GM19463 (cell line): ENCODE data around the gene IL1RAPL2.
"Not testable (repeated sequence)": the region's sequence is repeated elsewhere in the genome, so short reads cannot be mapped to it uniquely, and the experiment has no call there.

Experiments used
- ATAC-seq: cut with Tn5 transposase; IDR thresholded peaks from one replicate; pipeline ENCODE4 v1.9.1; 2021; ENCODE audit warnings: mild to moderate bottlenecking, moderate library complexity; ENCODE audit not compliant: unreplicated experiment

The IL1RAPL2 gene

GRCh38 chrX:105134273-105134672 lies 568.3 kb downstream of the IL1RAPL2 start:
- ATAC-seq = no peak

- ATAC-seq = no peak
Observed at GRCh38 chrX:105136786-105137185, 570.8 kb downstream of the IL1RAPL2 start.

- no peak for ATAC-seq
Observed at GRCh38 chrX:105150036-105150435, 584.0 kb downstream of the IL1RAPL2 start.

- no peak for ATAC-seq
Observed at GRCh38 chrX:105150557-105150956, 584.6 kb downstream of the IL1RAPL2 start.

GRCh38 chrX:105167233-105167632 lies 601.2 kb downstream of the IL1RAPL2 start:
- ATAC-seq = no peak

- ATAC-seq = no peak
Observed at GRCh38 chrX:105168577-105168976, 602.6 kb downstream of the IL1RAPL2 start.

- ATAC-seq = no peak
Observed at GRCh38 chrX:105173071-105173470, 607.1 kb downstream of the IL1RAPL2 start.

- no peak for ATAC-seq
Observed at GRCh38 chrX:105179644-105180043, 613.6 kb downstream of the IL1RAPL2 start.

GRCh38 chrX:105189093-105189492 lies 623.1 kb downstream of the IL1RAPL2 start:
- ATAC-seq = no peak

GRCh38 chrX:105190252-105190853 lies 624.4 kb downstream of the IL1RAPL2 start:
- ATAC-seq = no peak

- no peak for ATAC-seq
Observed at GRCh38 chrX:105191878-105192277, 625.9 kb downstream of the IL1RAPL2 start.

GRCh38 chrX:105209406-105209805 lies 643.4 kb downstream of the IL1RAPL2 start:
- ATAC-seq = no peak

- ATAC-seq = no peak
Observed at GRCh38 chrX:105210258-105210657, 644.3 kb downstream of the IL1RAPL2 start.

- ATAC-seq = no peak
Observed at GRCh38 chrX:105211066-105211575, 645.1 kb downstream of the IL1RAPL2 start.

- no peak for ATAC-seq
Observed at GRCh38 chrX:105219454-105220401, 653.7 kb downstream of the IL1RAPL2 start.

- ATAC-seq = no peak
Observed at GRCh38 chrX:105220636-105221035, 654.6 kb downstream of the IL1RAPL2 start, which contains the start of gene TEX13A. TSS of gene TEX13A (minus strand) at chrX:105220694. CDS start at chrX:105220397, 297 bp downstream.

- ATAC-seq = no peak
Observed at GRCh38 chrX:105221374-105221773, 655.4 kb downstream of the IL1RAPL2 start.

- ATAC-seq = no peak
Observed at GRCh38 chrX:105226499-105226898, 660.5 kb downstream of the IL1RAPL2 start.

- no peak for ATAC-seq
Observed at GRCh38 chrX:105228602-105229001, 662.6 kb downstream of the IL1RAPL2 start.

- ATAC-seq = no peak
Observed at GRCh38 chrX:105229146-105229545, 663.1 kb downstream of the IL1RAPL2 start.

- ATAC-seq = not testable (repeated sequence)
Observed at GRCh38 chrX:105237407-105237806, 671.4 kb downstream of the IL1RAPL2 start.

- no peak for ATAC-seq
Observed at GRCh38 chrX:105241056-105241455, 675.1 kb downstream of the IL1RAPL2 start.
